GM10248 (cell line): Measurements from ENCODE around the gene PROSER2.

Experiments used
- CTCF ChIA-PET: fragments of 300-600 bp; sonication (Branson Sonifier 250); formaldehyde crosslinking; extraction: SDS; loops from one replicate; lab custom pipeline; 2021; ENCODE audit warnings: antibody characterized with exemption; lab: Yijun Ruan, JAX
- POLR2A ChIA-PET: fragments of 350-650 bp; sonication (Branson Sonifier 250); formaldehyde crosslinking; extraction: SDS; loops from one replicate; lab custom pipeline; 2020; ENCODE audit warnings: antibody characterized with exemption; lab: Yijun Ruan, JAX
- DNase-seq: peaks from one replicate; pipeline ENCODE4 v3.0.0; 2012; ENCODE audit errors: extremely low spot score
- TF ChIP-seq, protein P1 (sequence below): IDR thresholded peaks from 2 replicates; pipeline ENCODE4 v1.5.1; 2012; ENCODE audit warnings: mild to moderate bottlenecking, low read depth; ENCODE audit errors: extremely low read depth, missing control alignments, control extremely low read depth

The PROSER2 gene

DNA sequence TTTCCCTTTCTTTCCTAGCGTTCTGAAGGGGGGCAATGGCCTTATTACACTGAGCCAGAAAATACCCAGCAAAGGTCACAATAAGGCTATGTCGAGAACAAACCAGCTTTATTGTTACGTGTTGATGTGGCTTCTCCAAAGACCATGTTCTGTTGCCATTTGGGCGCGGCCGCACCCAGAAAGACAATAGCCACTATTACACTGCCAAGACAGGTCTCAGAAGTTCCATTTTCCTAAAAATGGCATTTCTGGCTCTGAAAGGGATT, 77.8 kb downstream of the PROSER2 start:
- POLR2A ChIA-PET, result no interaction called here
- CTCF ChIA-PET, result interaction anchor here (1.1 kb wide), 1 partner anchor 38 kb away, joined by 3 read pairs; no protein-coding TSS in a partner anchor
- DNase-seq, result no peak
- TF ChIP-seq, protein P1, sequence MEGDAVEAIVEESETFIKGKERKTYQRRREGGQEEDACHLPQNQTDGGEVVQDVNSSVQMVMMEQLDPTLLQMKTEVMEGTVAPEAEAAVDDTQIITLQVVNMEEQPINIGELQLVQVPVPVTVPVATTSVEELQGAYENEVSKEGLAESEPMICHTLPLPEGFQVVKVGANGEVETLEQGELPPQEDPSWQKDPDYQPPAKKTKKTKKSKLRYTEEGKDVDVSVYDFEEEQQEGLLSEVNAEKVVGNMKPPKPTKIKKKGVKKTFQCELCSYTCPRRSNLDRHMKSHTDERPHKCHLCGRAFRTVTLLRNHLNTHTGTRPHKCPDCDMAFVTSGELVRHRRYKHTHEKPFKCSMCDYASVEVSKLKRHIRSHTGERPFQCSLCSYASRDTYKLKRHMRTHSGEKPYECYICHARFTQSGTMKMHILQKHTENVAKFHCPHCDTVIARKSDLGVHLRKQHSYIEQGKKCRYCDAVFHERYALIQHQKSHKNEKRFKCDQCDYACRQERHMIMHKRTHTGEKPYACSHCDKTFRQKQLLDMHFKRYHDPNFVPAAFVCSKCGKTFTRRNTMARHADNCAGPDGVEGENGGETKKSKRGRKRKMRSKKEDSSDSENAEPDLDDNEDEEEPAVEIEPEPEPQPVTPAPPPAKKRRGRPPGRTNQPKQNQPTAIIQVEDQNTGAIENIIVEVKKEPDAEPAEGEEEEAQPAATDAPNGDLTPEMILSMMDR, result no peak

GRCh38 chr10:11901454-11901832, 78.3 kb downstream of the PROSER2 start:
- no peak for DNase-seq
- TF ChIP-seq, protein P1, result no peak
- CTCF ChIA-PET, result interaction anchor here (1.1 kb wide), 1 partner anchor 39 kb away, joined by 3 read pairs; no protein-coding TSS in a partner anchor
- POLR2A ChIA-PET, result no interaction called here

GRCh38 chr10:11901833-11902475, 78.8 kb downstream of the PROSER2 start:
- ChIA-PET CTCF (interaction anchor here (1.1 to 2.1 kb wide), 2 partner anchors 8 to 39 kb away, joined by 3 to 7 read pairs; no protein-coding TSS in a partner anchor), POLR2A (no interaction called here)
- TF ChIP-seq, protein P1, result no peak
- DNase-seq, result no peak

DNA sequence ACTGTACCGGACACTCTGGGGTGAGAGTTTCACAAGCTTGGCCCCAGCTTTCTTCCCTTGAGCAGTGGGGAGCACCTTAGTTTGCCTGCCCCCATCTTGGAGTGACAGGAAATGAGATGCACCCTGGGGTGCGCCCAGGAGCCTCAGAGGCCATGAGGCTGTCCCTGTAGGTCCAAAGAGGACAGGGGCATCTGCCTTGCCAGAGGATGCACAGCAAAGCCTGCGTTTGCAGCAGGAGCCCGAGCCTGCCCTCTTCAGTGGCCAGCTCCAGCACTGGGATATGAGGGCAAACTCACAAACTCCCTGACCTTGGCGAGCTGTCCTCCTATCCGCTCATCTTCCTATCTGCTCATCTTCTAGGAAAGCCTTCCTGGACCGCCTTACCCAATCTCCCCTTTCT, 79.5 kb downstream of the PROSER2 start:
- TF ChIP-seq, protein P1, result no peak
- DNase-seq, result no peak
- POLR2A ChIA-PET, result no interaction called here
- CTCF ChIA-PET, result interaction anchor here (2.1 kb wide), 1 partner anchor 9 kb away, joined by 7 read pairs; no protein-coding TSS in a partner anchor

DNA sequence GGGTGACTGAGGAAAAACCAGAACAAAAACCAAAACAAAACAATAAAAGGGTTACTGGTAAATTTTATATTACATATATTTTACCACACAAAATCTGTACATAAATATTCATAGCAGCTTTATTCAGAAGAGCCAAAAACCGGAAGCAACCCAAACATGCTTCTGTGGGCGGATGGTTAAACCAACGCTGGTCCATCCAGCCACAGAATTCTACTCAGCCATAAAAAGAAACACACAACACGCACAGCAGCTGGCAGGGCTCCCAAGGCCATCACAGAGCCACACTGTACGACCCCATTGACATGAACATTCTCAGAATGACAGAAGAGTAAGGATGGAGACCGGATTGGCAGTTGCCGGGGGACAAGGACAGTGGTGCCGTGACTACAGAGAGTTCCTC, 83.6 kb downstream of the PROSER2 start:
- ChIA-PET POLR2A (no interaction called here), CTCF (no interaction called here)
- DNase-seq, result no peak
- TF ChIP-seq, protein P1, result no peak

DNA sequence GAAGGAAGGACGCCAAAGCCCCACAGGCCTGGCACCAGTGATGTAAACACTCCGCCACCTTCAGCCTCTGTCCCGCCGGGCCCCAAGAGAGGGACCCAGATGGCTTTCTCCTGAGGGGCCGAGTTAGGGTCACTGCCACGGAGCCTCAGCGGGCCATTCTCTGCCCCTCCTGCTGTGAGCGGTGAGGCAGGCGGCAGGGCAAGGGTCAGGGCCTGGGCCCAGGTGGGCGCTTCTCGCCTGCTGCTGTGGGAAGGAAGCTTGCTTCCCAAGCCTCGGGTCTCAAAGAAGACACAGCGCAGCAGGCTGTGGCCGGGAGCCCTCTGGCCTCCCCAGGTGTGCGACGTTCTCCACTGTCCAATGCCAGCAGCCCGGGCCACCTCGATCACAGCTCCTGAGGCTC, 84.8 kb downstream of the PROSER2 start:
- ChIA-PET CTCF (no interaction called here), POLR2A (no interaction called here)
- TF ChIP-seq, protein P1, result no peak
- no peak for DNase-seq
